ENCODE measurements around the gene OPTC.
"Not testable (repeated sequence)": the region's sequence is repeated elsewhere in the genome, so short reads cannot be mapped to it uniquely, and the experiment has no call there.

Gene OPTC

DNA sequence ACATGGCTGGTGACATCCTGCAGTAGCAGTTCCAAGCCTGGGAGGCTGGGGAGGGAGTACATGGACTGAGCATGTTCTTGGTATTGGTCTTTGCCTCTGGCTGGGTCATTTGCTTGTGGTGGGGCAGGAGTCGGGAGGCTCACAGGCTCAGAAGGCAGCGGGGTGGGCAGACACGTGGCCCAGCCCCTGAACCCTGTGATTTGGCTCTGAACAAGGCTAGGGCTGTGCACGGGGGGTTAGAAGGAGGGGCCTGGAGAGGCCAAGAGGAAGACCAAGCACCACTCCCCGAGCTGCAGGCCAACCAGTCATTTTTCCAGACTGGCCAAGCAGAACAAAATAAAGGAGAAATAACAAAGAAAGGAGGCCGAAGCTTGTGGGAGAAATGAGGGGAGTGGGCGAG, 28.0 kb upstream of the OPTC start:
- no peak for DNase-seq

- DNase-seq: not testable (repeated sequence)
Observed at GRCh38 chr1:203466906-203467549, 26.9 kb upstream of the OPTC start.

DNA sequence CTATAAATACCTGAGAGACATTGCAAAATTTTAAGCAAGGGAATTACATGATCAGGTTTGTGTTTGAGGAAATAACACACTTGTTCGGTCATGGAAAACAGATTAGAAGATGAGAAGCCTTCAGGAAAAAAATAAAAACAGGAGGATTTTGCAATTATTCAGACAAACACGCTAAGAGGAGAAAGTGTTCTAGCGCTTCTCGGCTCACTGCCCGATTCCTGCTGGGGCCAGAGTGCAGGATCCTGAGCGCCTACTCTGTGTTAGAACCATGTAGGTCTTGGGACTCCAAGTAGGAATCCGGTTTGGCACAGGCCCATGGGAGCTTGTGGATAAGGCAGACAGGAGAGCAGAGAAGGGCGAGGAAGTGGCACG, 26.4 kb upstream of the OPTC start:
- no peak for DNase-seq

DNA sequence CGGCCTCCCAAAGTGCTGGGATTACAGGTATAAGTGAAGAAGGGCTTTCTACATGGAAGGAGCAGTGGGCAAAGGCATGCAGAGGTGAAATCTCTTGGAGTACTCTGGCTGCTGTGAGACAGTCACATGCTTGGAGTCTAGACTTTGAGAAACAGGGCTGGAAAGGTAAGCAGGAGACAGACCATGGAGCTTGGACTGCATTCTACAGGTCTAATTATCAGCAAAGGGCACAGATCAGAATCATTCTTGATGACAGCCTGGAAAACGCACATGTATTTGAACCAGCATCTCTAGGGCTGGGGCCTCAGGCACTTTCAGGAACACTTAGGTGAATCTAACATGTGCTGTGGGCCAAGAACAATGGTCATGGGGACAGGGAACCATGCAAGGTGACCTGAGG, 25.6 kb upstream of the OPTC start:
- DNase-seq: no peak

- DNase-seq: no peak
Observed at GRCh38 chr1:203470240-203470639, 23.7 kb upstream of the OPTC start.

DNA sequence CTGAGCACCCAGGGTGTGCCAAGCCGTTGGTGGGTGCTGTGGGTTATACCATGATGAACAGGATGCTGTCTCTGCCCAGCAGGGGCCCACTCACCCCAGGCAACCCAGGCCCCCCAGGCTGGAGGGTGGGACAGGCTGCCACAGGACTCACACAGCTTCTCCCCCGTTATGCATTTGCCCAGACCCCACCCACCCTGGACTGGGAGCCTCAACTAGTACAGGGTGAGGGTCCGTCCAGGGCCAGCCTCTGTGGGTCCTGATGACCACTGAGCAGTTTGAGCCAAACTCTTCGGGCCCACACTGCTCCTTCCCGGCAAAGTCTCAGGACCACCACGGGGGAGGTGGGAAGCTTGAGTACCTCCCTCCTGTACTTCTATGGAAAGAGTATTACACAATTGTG, 22.1 kb upstream of the OPTC start:
- DNase-seq: no peak

- no peak for DNase-seq
Observed at GRCh38 chr1:203473281-203473680, 20.7 kb upstream of the OPTC start.

DNA sequence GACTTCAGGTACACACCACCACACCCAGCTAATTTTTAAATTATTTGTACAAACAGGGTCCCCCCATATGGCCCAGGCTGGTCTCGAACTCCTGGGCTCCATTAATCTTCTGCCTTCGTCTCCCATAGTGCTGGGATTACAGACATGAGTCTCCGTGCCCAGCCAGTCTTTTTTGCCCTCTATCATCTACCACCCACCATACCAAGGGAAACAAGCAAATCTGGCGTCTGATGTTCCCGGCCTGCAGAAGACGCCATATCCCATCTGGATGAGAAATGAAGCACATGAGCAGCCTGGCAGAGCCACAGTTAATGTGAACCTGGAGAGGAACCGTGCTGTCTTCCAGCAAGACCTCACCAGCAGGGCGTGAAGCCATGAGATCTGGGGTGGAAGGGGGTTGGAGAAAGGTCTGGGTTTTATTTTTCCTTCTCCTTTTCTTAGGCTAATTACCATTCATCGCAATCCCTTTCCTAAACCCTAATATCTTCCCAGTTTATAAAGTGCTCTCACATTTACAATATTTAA, 20.1 kb upstream of the OPTC start:
- DNase-seq: no peak

GRCh38 chr1:203475012-203475981, 18.7 kb upstream of the OPTC start, which contains the start of gene PRELP:
PRELP (plus strand) TSS chr1:203475806; CDS start chr1:203483185, 7,379 bp downstream.
- DNase-seq: peak; percentile 23

DNA sequence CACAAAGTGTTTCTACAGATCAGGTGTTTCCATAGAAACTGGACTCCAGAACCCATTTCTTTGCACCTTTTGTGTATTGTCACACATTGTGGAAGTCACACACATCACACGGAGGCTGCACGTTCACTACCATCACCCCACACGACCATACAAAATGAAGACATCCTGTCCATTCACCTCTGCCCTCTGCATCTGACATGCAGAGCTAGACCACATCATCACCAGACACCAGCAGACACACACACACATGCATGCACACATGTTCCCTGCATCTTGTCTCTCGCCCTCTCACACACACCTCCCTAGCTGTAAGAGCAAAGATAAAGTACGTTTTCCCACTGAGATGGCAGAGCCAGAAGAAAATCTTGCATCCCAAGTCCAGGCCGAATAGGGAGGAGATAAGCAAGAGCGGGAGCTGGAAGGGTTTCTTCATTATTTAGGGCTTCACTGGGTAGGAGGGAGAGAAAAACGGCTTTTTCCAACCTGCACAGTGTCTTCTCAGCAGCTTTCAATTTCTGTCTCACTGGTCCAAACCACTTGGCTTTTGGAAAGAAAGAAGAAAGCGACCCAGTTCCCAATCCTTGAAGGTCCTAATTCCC, 17.6 kb upstream of the OPTC start:
- DNase-seq: no peak

DNA sequence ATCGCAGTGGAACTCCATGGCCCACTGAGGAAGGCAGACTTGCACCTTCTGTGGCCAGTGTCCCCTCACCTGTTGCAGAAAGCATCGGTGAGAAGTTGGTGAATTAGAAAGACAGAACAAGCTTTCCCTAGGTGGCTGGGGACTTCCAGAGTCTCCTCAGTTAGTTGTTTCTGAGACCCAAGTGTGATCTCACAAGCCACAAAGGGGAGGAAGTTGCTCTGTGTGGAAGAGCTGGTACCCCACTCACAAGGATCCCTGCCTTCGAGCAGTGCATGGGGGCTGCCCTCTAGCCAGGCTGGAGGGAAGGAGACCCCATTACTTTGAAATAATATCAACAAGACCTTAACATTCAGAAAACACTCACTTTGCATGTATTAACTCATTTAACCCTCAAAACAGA, 16.2 kb upstream of the OPTC start:
- DNase-seq: no peak

DNA sequence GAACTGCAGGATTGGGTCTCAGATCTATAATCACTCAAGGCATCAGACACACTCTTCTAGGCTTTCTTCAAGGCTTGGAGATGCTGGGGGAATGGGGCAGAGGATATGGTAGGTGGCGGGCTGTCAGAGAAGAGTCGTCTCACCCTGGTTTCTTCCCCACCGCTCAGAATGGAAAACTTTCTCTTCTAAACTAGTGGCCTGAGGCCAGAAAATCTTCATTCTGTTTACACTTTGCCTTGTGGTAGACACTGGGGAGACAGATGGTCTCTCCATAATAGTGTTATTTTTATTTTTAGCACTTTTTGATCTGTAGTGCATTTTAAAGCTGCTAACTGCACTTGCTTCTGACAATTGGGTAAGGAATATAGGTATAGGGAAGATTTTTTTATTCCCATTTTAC, 15.7 kb upstream of the OPTC start:
- DNase-seq: no peak

DNA sequence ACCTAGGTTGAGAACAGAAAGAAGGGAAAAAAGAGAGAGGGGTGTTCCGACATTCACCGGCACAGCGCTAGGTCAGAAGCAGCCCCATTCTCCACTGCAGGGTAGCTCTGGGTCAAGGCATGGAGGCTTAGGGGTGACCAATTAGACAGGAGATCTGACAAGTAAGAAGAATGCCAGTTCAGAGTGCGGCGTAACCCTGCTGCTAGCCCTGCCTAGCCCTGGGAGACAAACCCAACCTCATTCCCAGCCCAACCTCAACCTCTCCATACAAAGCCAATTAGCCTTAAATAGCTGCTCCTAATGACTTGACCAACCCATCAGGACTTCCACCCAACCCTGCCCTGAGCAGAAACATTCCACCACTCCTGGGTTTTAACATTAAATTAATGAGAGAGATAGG, 15.0 kb upstream of the OPTC start:
- no peak for DNase-seq

DNA sequence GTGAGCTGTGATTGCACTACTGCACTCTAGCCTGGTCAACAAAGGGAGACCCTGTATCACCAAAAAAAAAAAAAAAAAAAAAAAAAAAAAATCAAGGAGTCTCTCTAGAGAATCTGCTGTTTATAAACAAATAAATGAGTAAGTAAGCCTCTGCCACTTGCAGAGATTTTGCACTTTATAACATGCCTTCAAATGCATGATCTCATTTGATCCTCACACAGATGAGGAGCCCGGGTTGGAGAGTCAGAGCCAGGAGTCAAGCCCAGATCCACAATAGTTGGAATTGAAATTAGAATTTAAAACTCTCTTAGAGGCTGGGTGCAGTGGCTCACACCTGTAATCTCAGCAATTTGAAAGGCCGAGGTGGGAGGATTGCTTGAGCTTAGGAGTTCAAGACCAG, 14.3 kb upstream of the OPTC start:
- no peak for DNase-seq

- DNase-seq: no peak
Observed at GRCh38 chr1:203480084-203480483, 13.9 kb upstream of the OPTC start.

DNA sequence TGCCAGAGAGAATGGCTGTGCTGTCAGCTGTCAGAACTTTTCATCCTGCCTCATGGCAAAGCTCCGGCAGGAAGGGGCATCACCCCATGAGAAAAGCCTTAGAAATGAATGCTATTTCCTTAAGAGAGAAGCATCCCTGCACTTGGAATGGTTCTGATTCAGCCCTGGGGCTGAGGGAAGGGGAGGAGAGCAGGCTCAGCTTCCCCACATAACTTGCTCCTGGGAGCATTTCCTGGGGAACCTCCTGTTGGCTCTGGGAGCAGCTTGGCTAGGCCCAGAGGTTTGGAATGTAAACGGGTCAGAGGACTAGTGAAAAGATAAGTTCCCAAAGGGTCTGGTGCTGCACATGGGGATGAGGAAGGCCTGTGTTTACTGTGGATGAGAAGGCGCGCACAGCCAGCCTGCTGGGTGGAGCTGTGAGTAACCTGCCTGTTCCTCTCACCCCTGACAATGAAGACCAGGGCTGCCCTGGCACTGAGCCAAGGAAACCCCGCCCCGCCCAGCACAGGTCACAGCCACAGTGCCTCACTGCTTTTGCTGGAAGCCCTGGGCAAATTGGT, 13.3 kb upstream of the OPTC start:
- DNase-seq: peak; percentile 84

GRCh38 chr1:203481196-203481595, 12.8 kb upstream of the OPTC start:
- no peak for DNase-seq

- DNase-seq: no peak
Observed at GRCh38 chr1:203486618-203487370, 7.2 kb upstream of the OPTC start.

GRCh38 chr1:203488539-203488938, 5.4 kb upstream of the OPTC start:
- no peak for DNase-seq

- DNase-seq: no peak
Observed at GRCh38 chr1:203490607-203491006, 3.3 kb upstream of the OPTC start.

DNA sequence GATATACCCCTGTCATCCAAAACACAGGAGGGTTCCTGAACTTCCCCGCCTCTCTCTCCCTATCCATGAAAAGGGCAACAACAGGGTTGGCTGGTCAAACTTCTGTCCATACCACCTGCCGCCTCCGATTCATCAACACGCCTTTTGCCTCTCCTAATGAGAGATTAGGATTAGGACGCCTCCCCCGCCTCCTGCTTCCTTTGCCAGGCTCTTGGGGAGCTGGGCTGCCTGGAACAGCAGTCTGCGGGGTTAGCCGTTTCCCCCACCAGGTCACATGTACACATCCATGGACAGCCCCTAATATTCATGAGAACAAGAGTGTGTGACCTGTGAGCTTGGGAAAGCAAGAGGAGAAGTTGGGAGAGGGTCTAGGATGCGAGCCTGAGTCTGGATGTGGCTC, 2.3 kb upstream of the OPTC start:
- no peak for DNase-seq

- no peak for DNase-seq
Observed at GRCh38 chr1:203492082-203492747, 1.7 kb upstream of the OPTC start.

All from COR-L47 (cell line).